WTC11 (cell line): ENCODE results near the gene CLEC18B.
"Not testable (repeated sequence)": the region's sequence is repeated elsewhere in the genome, so short reads cannot be mapped to it uniquely, and the experiment has no call there.

ENCODE experiments used
- EMX1 ChIP-seq: fragments of 250-450 bp; sonication (Bioruptor Pico); IDR thresholded peaks from 2 replicates; pipeline ENCODE4 v1.8.0; 2021; ENCODE audit warnings: mild to moderate bottlenecking
- FOXK1 ChIP-seq: sonication (generic); formaldehyde crosslinking; IDR thresholded peaks from 2 replicates; pipeline ENCODE4 v1.8.0; 2022; ENCODE audit warnings: mild to moderate bottlenecking, moderate library complexity, missing genetic modification reagents
- NFE2L1 ChIP-seq: sonication (generic); formaldehyde crosslinking; IDR thresholded peaks from 2 replicates; pipeline ENCODE4 v1.8.1; 2023; ENCODE audit warnings: missing genetic modification reagents
- SP1 ChIP-seq: sonication (generic); formaldehyde crosslinking; conservative IDR thresholded peaks from 2 replicates; pipeline ENCODE4 v1.8.1; 2022; ENCODE audit warnings: missing genetic modification reagents
- TEAD1 ChIP-seq: sonication (generic); formaldehyde crosslinking; IDR thresholded peaks from 2 replicates; pipeline ENCODE4 v1.8.0; 2022; ENCODE audit warnings: mild to moderate bottlenecking, missing genetic modification reagents
- TF ChIP-seq, protein P1 (sequence below): fragments of 200-600 bp; IDR thresholded peaks from 2 replicates; pipeline ENCODE4 v1.8.0; 2022; ENCODE audit warnings: antibody characterized with exemption
- TF ChIP-seq, protein P2 (sequence below): sonication (generic); formaldehyde crosslinking; conservative IDR thresholded peaks from 2 replicates; pipeline ENCODE4 v1.8.1; 2022; ENCODE audit warnings: mild to moderate bottlenecking, missing genetic modification reagents

DNA sequence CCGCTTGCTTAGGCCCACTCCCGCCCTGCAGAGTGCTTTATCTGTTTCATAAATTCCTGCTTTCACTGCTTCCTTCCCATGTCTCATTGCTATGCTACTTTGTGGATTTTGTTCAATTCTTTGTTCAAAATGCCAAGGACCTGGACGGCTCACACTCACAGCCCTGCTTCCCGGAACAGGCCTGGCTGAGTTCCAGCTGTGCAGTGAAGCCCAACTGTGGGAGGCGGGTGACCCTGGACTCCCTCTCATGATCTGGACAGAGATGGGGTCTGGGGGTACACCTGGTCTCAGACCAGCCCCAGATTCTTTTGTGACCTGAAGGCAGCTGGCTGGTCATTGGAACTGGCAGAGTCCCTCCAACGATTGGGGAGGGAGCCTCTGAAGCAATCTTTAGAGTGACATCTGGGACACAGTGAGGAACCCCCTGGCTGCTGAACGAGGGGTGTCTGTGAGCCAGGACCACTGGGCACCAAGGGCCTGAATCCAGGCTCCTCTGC is 24.7 kb downstream of the CLEC18B start:
- TF ChIP-seq SP1, NFE2L1, FOXK1, EMX1, TEAD1 (CRISPR knock-in tag): not testable (repeated sequence)
- TF ChIP-seq, protein P1, sequence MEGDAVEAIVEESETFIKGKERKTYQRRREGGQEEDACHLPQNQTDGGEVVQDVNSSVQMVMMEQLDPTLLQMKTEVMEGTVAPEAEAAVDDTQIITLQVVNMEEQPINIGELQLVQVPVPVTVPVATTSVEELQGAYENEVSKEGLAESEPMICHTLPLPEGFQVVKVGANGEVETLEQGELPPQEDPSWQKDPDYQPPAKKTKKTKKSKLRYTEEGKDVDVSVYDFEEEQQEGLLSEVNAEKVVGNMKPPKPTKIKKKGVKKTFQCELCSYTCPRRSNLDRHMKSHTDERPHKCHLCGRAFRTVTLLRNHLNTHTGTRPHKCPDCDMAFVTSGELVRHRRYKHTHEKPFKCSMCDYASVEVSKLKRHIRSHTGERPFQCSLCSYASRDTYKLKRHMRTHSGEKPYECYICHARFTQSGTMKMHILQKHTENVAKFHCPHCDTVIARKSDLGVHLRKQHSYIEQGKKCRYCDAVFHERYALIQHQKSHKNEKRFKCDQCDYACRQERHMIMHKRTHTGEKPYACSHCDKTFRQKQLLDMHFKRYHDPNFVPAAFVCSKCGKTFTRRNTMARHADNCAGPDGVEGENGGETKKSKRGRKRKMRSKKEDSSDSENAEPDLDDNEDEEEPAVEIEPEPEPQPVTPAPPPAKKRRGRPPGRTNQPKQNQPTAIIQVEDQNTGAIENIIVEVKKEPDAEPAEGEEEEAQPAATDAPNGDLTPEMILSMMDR, result not testable (repeated sequence)
- TF ChIP-seq, protein P2, sequence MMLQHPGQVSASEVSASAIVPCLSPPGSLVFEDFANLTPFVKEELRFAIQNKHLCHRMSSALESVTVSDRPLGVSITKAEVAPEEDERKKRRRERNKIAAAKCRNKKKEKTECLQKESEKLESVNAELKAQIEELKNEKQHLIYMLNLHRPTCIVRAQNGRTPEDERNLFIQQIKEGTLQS (CRISPR knock-in tag), result not testable (repeated sequence)
